NCI-H1436 (cell line): ENCODE measurements around the gene C1orf198.
"Not testable (repeated sequence)": the region's sequence is repeated elsewhere in the genome, so short reads cannot be mapped to it uniquely, and the experiment has no call there.

ENCODE experiments used
- DNase-seq: peaks from one replicate; lab custom pipeline; 2025; lab: John Stamatoyannopoulos, UW

Gene C1orf198

GRCh38 chr1:230860617-230861384, 7.5 kb downstream of the C1orf198 start:
- DNase-seq = no peak

DNA sequence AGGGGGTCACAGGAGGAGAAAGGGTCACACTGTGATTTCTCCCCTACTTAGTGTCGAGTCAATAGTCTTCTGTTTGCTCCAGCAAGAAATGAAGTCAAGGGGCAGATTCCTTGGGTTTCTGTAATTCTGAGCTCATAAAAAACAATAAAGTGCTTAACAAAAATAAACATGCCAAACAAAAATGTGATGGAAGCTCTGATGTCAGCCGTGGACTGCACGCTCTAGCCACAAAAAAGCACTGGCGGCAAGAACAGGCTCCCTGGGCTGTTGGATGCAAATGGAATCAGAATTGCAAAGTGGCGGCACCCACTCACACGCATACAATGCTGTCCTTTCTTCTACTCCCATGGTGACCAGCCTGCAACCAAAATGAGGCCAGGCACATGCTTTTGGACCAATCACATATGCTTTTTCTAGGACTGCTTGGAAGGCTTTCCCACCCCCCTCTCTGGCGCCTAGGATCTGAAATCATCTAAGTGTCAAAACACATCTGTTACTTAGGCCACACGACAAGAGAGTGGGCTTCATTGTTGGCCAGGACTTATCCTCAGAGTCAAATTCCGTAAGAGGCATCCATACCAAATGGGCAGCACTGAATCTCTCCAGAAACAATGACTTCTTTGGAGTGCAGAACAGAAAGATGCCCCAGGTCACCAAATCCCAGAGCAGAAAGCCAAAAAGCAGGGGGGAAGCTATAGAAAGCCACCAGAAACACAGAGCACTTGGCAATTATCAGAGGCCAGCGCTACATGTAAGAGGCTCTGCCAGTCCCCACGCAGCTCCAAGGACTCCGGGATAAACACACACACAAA, 9.2 kb downstream of the C1orf198 start:
- DNase-seq = no peak

DNA sequence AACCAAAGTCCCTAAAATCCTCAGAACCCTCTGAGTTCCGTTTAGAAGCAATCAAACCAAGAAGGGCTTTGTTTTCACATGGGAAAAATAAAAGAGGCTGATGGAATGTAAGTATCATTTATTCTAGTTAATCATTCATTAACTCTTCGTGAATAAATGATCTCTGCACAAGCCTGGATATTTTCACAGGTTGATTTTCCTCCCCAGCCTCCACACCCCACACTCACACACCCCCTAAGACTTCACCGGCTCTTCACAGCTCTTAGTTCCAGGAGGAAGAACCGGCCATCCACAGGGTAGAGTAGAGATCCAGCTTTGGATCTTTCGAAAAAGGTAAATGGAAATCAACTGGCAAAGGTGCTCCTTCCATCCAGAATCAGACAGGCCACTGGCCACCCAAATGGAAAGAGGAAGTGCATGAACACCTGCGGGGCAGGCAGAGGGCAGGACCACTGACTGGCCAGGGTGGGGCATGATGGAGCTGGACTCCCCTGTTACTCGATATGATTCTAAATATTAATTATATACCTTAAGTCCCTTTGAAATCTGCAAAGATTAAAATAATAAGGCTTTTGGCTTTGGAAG, 10.0 kb downstream of the C1orf198 start:
- no peak for DNase-seq

- DNase-seq = no peak
Measured at GRCh38 chr1:230857822-230858221, 10.5 kb downstream of the C1orf198 start.

- no peak for DNase-seq
Measured at GRCh38 chr1:230857077-230857476, 11.2 kb downstream of the C1orf198 start.

DNA sequence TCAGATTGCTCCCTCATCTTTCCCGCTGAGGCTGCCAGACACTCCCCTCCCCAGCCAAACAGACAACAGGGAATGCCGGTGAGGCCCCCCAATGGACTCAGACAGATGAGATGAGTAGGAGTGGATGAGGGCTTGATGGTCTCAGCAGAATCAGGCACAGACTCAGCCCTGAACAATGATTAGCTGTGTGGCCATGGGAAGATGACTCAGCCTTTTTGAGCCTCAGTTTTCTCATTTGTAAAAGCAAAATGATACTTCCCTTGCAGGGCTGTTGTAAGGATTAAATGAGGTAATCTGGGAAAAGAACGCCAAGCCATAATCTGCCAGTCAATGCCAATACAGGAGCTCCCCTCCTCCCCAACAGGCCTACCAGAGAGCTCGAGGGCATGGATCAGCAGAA, 12.4 kb downstream of the C1orf198 start:
- no peak for DNase-seq

- no peak for DNase-seq
Measured at GRCh38 chr1:230854423-230854822, 13.9 kb downstream of the C1orf198 start.

- no peak for DNase-seq
Measured at GRCh38 chr1:230853731-230854130, 14.6 kb downstream of the C1orf198 start.

GRCh38 chr1:230852959-230853358, 15.4 kb downstream of the C1orf198 start:
- no peak for DNase-seq

DNA sequence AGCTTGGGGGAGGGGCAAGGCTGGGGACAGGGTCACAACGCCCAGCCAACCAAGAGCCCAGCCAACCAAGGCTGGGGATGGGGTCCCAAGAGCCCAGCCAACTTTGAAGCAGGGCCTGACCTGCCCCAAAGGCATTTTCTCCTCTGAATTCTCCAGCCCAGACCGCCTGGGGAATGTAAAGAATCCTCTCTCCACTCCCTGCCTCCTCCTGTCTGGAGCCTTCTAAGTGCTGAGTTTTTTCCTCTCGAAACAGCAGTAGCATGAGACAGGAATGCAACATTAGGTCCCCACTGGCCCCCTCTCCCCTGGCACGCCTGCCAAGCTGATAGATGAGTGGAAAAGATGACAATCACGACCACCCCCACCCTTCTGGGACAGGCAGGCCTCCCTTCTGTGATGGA, 17.0 kb downstream of the C1orf198 start:
- DNase-seq = no peak

GRCh38 chr1:230850547-230850946, 17.8 kb downstream of the C1orf198 start:
- DNase-seq = no peak

DNA sequence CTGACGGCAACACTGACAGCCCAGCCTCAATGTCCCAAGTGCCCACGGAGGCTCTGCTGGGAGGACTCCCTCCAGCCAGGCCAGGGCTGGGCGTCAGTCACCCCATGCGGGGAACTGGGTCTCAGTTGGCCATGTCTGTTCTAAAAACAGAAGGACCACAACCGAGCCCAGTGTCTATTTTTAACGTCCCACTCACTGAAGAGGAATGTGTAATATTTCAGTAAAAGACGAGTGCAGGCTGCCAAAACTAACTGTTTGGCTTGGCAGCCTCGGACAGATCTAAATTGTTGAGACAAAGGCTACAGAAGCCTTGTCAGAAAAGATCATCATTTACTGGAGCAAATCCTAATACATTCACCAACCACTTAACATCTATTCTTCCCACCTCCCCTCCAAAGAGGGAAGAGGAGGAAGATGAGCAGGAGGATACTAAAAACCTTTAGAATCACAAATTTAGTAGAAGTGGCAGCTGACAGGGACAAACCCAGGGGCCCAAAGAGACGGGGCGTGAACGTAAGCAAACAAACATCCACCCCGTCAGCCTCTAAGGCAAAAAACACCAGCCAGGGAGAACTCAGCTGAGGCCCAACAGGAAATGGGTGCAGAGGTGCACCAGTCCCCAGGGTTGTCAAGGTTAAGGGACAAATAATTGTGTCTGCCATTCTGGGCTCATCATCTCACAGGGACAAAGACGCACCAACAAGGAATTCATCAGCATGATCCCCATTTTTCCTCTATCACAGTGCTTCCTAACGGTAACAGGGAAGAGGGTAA, 18.7 kb downstream of the C1orf198 start:
- no peak for DNase-seq

GRCh38 chr1:230848235-230848634, 20.1 kb downstream of the C1orf198 start:
- DNase-seq = no peak

- DNase-seq = not testable (repeated sequence)
Measured at GRCh38 chr1:230845184-230845583, 23.1 kb downstream of the C1orf198 start.

DNA sequence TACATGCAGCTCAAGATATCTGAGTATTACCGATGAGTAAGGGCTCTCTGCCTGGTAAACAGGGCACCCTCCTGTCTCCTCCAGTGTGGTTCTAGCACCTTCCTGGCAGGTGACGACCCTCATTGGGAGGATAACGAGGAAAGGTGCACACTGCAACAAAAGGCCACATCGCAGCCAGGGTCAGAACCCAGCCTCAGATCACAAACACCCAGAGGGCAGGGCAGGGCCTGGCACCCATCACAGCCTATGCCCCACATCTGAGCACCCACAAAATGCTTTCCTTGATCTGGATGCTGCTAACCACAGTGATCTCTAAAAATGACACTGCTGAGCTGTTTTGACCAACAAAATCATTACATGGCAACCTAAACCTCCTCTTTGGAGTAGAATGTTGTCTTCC, 23.8 kb downstream of the C1orf198 start:
- no peak for DNase-seq

- DNase-seq = no peak
Measured at GRCh38 chr1:230843503-230844309, 24.6 kb downstream of the C1orf198 start.

DNA sequence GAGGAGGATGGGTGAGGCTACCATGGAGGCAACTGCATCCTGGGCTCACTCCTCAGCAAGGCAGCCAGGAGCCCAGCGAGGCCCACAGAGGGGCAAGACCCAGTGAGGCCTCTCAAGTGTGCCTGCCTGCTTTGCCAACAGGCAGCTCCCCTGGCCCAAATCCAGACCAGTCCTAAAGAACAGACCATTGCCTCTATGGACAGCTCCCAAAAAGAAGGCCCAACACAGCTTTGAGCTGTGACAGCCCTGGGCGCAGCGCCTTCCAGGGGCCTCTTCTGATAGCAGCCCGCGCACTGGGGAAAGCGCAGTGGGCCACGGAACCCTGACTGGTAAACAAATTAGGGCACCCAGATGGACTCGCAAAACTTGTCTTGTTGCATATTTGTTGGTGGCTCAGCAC, 25.5 kb downstream of the C1orf198 start:
- no peak for DNase-seq

- DNase-seq = no peak
Measured at GRCh38 chr1:230839173-230839572, 29.1 kb downstream of the C1orf198 start.

DNA sequence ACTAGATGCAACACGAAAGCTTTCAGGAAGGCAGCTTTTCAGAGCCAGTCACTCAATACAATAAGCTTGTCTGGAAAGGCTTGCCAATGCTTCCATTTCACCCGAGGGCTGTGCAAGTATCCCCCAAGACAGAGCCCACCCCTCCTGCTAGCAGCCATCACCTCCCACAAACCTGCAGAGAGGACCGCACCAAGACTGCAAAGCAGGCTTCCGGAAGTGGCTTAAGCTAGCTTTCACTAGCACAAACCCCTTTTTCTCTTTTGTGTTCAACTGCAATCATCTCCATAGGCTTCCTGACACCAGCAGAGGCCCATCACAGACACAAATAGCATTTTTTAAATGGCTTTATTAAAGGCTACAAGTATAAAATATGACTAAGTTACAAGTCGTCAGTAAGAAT, 31.5 kb downstream of the C1orf198 start:
- no peak for DNase-seq

DNA sequence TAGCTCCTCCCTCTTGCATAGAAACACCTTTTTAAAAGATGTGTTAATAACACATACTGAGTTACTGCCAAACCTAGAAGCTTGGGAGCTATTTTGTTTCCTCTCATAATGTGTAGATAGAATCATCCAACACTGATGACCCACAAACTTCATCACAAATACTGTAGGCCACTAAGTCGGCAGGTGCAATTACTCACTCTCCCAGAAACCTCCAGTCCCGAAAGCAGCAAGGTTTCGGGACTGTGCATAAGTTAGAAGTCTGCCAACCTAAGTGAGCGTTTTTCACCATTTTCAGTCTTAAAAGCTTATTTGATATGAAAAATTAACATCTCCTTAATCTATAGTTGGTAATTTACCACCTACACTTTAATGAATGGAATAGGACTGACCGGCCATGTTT, 32.0 kb downstream of the C1orf198 start:
- no peak for DNase-seq

DNA sequence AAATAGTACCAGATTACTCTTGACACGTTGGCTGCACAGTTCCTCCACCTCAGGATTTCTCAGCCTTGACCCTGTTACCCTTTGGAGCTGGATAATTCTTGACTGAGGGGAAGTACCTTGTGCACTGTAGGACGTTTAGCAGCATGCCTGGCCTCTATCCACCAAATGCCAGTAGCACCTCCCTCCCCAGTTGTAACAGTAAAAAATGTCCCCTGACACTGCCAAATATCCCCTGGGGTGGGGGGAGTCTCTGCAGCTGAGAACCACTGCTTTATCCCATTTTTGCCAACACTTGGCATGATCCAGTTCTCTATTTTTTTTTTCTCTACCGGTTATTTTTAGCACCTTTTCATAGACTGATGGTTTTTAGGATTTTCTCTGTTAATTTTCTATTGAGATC, 34.0 kb downstream of the C1orf198 start:
- no peak for DNase-seq
